SHP77 (cell line): Measurements from ENCODE around the gene B3GNT7.
"Not testable (repeated sequence)": the region's sequence is repeated elsewhere in the genome, so short reads cannot be mapped to it uniquely, and the experiment has no call there.

ENCODE experiments used
- DNase-seq, 2 experiments: peaks; one replicate each; lab custom pipeline; 2025; lab: John Stamatoyannopoulos, UW

The B3GNT7 gene

GRCh38 chr2:231425811-231426703 is 30.5 kb downstream of the B3GNT7 start:
- DNase-seq: no peak

- no peak for DNase-seq
Observed at GRCh38 chr2:231427116-231427515, 31.6 kb downstream of the B3GNT7 start.

GRCh38 chr2:231429152-231429551 is 33.6 kb downstream of the B3GNT7 start:
- no peak for DNase-seq

GRCh38 chr2:231429901-231430300 is 34.4 kb downstream of the B3GNT7 start:
- DNase-seq: no peak

- not testable (repeated sequence) for DNase-seq
Observed at GRCh38 chr2:231430437-231430836, 34.9 kb downstream of the B3GNT7 start.

- DNase-seq: no peak
Observed at GRCh38 chr2:231431606-231432005, 36.1 kb downstream of the B3GNT7 start.

- DNase-seq: no peak
Observed at GRCh38 chr2:231433990-231434389, 38.5 kb downstream of the B3GNT7 start.

- no peak for DNase-seq
Observed at GRCh38 chr2:231436957-231437356, 41.4 kb downstream of the B3GNT7 start.

- DNase-seq: no peak
Observed at GRCh38 chr2:231449503-231450054, 54.1 kb downstream of the B3GNT7 start.

- no peak for DNase-seq
Observed at GRCh38 chr2:231450548-231450989, 55.1 kb downstream of the B3GNT7 start.
